ENCODE data around the gene PRKN.

The PRKN gene

DNA sequence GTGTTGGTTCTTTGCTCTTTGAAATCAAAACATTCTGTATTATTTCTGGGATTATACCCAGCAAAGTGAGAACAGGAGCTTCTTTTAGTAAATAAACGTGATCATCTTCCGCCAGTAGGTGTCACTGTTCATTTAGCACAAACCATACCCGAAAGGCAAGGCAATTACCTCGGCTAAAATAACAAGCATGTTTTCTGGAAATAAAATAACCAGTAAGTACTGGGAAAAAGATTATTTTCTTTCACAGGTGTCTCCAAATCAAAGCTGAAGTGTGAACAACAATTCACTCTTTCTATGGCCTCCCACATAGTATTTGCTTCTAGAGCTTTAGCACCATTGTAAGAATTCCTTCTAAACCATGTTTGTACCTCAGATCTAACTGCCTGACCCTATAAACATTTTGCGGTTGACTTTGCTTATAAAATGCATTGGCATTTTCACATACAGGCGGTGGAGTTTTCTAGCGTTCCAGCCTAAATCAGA, 1309.1 kb downstream of the PRKN start:
- H3K4me1 ChIP-seq (ENCODE audit: insufficient read depth, low read length), result no peaks in the 10 kb centered on the region
- no peaks in the 10 kb centered on the region for H3K27me3 ChIP-seq (ENCODE audit: insufficient read depth, low read length, poor library complexity)
- no peaks in the 10 kb centered on the region for H3K9me3 ChIP-seq (ENCODE audit: insufficient read depth, low read length, severe bottlenecking)
- H4K20me1 ChIP-seq (ENCODE audit: insufficient read depth, low read length), result no peaks in the 10 kb centered on the region
- no peaks in the 10 kb centered on the region for H3K36me3 ChIP-seq (ENCODE audit: insufficient read depth, low read length)
- H3K4me3 ChIP-seq (ENCODE audit: low read depth in 1 of 2, low read length in 2 of 2), result no peak overlapping the region
- H3K4me2 ChIP-seq (ENCODE audit: insufficient read depth, low read length), result no peak overlapping the region
- TF ChIP-seq, protein P1, sequence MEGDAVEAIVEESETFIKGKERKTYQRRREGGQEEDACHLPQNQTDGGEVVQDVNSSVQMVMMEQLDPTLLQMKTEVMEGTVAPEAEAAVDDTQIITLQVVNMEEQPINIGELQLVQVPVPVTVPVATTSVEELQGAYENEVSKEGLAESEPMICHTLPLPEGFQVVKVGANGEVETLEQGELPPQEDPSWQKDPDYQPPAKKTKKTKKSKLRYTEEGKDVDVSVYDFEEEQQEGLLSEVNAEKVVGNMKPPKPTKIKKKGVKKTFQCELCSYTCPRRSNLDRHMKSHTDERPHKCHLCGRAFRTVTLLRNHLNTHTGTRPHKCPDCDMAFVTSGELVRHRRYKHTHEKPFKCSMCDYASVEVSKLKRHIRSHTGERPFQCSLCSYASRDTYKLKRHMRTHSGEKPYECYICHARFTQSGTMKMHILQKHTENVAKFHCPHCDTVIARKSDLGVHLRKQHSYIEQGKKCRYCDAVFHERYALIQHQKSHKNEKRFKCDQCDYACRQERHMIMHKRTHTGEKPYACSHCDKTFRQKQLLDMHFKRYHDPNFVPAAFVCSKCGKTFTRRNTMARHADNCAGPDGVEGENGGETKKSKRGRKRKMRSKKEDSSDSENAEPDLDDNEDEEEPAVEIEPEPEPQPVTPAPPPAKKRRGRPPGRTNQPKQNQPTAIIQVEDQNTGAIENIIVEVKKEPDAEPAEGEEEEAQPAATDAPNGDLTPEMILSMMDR (IDR thresholded peaks at IDR 0.05; ENCODE audit: borderline replicate concordance, extremely low read depth, low read length, poor library complexity, severe bottlenecking), result peak; percentile 76
- no peak for TF ChIP-seq EZH2 (IDR thresholded peaks at IDR 0.05; ENCODE audit: borderline replicate concordance, low read depth, low read length, severe bottlenecking)
- DNase-seq (peak; percentile 30), ATAC-seq (ENCODE audit: insufficient read depth, low read depth) (peak; percentile 61; the same call in 2 of the 3 replicates)
- H3K79me2 ChIP-seq (ENCODE audit: insufficient read depth, low read length), result no peaks in the 10 kb centered on the region
- H3K27ac ChIP-seq (ENCODE audit: low read length), result no peak overlapping the region
- no peak overlapping the region for H2AFZ ChIP-seq (ENCODE audit: low read depth, low read length)
- no peak overlapping the region for H3K9ac ChIP-seq (ENCODE audit: low read depth, low read length)

DNA sequence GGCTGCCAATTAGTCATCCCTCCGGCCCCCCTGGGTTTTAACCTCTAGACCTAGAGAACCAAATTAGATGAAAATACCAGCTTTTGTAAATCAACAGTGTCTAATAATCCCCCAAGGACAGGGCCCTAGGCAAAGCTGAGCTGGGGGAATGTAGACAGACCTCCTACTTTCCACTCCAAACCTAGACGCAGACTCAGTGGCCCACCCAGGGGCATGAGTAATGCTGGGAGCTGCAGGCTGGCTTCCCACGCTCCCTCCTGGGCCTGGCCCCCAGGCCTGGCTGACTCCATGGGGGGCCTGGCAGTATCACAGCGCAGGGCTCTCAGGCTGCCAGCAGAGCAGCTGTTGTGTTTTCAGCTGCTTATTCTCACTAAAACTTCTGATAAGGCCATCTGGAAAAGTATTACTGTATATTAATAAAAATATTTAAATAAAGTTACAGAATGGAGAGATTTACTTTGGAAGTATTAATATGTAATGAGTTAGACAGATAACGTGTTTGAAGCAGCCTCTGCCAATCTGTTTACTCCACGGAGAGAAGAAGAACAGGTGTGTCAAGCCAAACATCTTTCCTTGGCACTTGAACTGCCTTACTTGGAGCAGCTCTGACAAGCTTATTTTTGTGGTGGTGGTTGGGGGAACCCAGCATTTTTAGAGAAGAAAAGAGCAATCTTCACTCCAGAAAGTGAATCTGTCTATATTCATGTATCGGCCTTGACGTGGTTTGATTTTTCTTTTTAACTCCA, 1309.7 kb downstream of the PRKN start:
- no peak for ATAC-seq (ENCODE audit: insufficient read depth, low read depth)
- Histone ChIP-seq H3K36me3 (ENCODE audit: insufficient read depth, low read length) (no peaks in the 10 kb centered on the region), H3K79me2 (ENCODE audit: insufficient read depth, low read length) (no peaks in the 10 kb centered on the region), H3K4me3 (ENCODE audit: low read depth in 1 of 2, low read length in 2 of 2) (no peak overlapping the region), H3K9ac (ENCODE audit: low read depth, low read length) (no peak overlapping the region), H2AFZ (ENCODE audit: low read depth, low read length) (no peak overlapping the region), H3K4me2 (ENCODE audit: insufficient read depth, low read length) (no peak overlapping the region), H4K20me1 (ENCODE audit: insufficient read depth, low read length) (no peaks in the 10 kb centered on the region), H3K4me1 (ENCODE audit: insufficient read depth, low read length) (no peaks in the 10 kb centered on the region), H3K9me3 (ENCODE audit: insufficient read depth, low read length, severe bottlenecking) (no peaks in the 10 kb centered on the region), H3K27me3 (ENCODE audit: insufficient read depth, low read length, poor library complexity) (no peaks in the 10 kb centered on the region), H3K27ac (ENCODE audit: low read length) (no peak overlapping the region)
- DNase-seq, result no peak
- TF ChIP-seq EZH2 (IDR thresholded peaks at IDR 0.05; ENCODE audit: borderline replicate concordance, low read depth, low read length, severe bottlenecking), result no peak
- TF ChIP-seq, protein P1 (IDR thresholded peaks at IDR 0.05; ENCODE audit: borderline replicate concordance, extremely low read depth, low read length, poor library complexity, severe bottlenecking), result no peak

DNA sequence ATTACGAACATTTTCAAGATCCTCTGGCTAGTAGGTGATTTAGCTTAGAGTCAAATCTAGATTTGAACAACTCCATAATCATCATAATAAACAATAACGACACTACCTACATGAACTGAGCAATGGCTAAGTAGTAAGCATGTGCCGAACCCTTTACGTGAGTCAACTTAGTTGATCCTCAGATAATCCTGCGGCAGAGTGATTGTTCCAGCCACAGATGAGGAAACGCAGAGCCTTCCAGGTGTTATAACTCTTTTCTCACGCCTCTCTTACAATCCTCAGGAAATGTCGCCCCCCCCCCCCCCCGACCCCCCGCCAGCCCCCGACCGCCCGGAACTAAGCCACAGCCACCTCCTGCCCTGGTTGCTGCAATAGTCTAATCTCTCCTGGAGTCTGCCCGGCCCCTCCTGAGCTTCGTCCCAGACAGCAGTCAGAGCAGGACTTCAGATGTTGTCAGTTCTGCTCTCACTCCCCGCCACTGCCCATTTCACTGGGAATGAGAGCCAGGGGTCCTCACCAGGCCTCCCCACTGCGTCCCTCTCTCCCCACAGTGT, 1312.2 kb downstream of the PRKN start:
- no peak overlapping the region for H3K9ac ChIP-seq (ENCODE audit: low read depth, low read length)
- no peak overlapping the region for H3K27ac ChIP-seq (ENCODE audit: low read length)
- H3K79me2 ChIP-seq (ENCODE audit: insufficient read depth, low read length), result no peaks in the 10 kb centered on the region
- no peak overlapping the region for H2AFZ ChIP-seq (ENCODE audit: low read depth, low read length)
- H3K4me3 ChIP-seq (ENCODE audit: low read depth in 1 of 2, low read length in 2 of 2), result no peak overlapping the region
- ATAC-seq (ENCODE audit: insufficient read depth, low read depth), result peak; percentile 33; the same call in 1 of the 3 replicates
- H3K4me2 ChIP-seq (ENCODE audit: insufficient read depth, low read length), result no peak overlapping the region
- no peak for DNase-seq
- no peaks in the 10 kb centered on the region for H3K4me1 ChIP-seq (ENCODE audit: insufficient read depth, low read length)
- H3K36me3 ChIP-seq (ENCODE audit: insufficient read depth, low read length), result no peaks in the 10 kb centered on the region
- H3K27me3 ChIP-seq (ENCODE audit: insufficient read depth, low read length, poor library complexity), result no peaks in the 10 kb centered on the region
- H3K9me3 ChIP-seq (ENCODE audit: insufficient read depth, low read length, severe bottlenecking), result no peaks in the 10 kb centered on the region
- H4K20me1 ChIP-seq (ENCODE audit: insufficient read depth, low read length), result no peaks in the 10 kb centered on the region
- TF ChIP-seq EZH2 (IDR thresholded peaks at IDR 0.05; ENCODE audit: borderline replicate concordance, low read depth, low read length, severe bottlenecking), result no peak
- TF ChIP-seq, protein P1 (IDR thresholded peaks at IDR 0.05; ENCODE audit: borderline replicate concordance, extremely low read depth, low read length, poor library complexity, severe bottlenecking), result no peak

Data from DND-41 (cell line).